Neural progenitor cell (in vitro differentiated cells): ENCODE results near the gene NDUFV1.

ENCODE experiments used
- EZH2phosphoT487 ChIP-seq: fragments of 200-600 bp; sonication (generic); IDR thresholded peaks from 2 replicates; pipeline ENCODE4 v1.6.1; 2017; ENCODE audit warnings: antibody characterized with exemption
- TF ChIP-seq, protein P1 (sequence below): fragments of 200-600 bp; sonication (generic); IDR thresholded peaks from 2 replicates; pipeline ENCODE4 v1.5.1; 2017; ENCODE audit warnings: antibody characterized with exemption, mild to moderate bottlenecking

DNA sequence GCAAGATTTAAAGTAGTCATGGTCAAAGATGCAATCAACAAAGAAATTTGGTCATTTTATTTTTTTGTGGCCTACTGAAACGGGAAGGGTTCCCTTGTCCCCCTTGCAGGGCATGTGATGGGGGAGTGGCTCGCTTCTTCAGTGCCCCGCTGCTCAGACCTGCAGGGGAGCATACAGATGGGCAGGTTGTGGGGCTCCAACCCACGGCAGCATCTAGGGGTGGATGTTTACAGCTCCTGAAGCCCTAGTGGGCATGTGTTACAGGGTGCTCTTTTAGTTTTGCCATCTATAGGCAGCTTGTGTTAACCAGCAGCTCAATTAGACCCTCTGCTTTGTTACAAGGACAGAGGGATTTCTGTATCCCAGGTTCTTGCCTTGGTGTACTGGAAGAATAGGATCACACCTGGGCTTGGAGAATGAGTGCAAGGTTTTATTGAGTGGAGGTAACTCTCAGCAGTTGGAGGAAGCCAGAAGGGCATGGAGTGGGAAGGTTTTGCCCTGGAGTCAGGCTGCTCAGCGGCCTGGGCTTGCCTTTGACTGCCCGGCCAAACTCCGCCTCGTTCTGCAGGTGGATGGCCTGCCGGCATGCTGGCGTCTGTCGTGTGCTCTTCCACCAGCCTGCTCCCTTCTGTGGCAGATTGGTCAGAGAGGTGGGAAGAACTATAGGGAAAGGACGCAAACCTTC is 13.7 kb upstream of the NDUFV1 start:
- TF ChIP-seq, protein P1, sequence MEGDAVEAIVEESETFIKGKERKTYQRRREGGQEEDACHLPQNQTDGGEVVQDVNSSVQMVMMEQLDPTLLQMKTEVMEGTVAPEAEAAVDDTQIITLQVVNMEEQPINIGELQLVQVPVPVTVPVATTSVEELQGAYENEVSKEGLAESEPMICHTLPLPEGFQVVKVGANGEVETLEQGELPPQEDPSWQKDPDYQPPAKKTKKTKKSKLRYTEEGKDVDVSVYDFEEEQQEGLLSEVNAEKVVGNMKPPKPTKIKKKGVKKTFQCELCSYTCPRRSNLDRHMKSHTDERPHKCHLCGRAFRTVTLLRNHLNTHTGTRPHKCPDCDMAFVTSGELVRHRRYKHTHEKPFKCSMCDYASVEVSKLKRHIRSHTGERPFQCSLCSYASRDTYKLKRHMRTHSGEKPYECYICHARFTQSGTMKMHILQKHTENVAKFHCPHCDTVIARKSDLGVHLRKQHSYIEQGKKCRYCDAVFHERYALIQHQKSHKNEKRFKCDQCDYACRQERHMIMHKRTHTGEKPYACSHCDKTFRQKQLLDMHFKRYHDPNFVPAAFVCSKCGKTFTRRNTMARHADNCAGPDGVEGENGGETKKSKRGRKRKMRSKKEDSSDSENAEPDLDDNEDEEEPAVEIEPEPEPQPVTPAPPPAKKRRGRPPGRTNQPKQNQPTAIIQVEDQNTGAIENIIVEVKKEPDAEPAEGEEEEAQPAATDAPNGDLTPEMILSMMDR = no peak
- TF ChIP-seq EZH2phosphoT487 = no peak
